ENCODE data around the gene ZNF827.

ZNF827 gene

GRCh38 chr4:145820407-145820806 lies 118.2 kb downstream of the ZNF827 start:
- no peak for DNase-seq
- no peaks in the 10 kb centered on the region for H3K9me3 ChIP-seq (ENCODE audit: control insufficient read depth, low read length)

GRCh38 chr4:145819853-145820181 lies 118.8 kb downstream of the ZNF827 start:
- no peak for DNase-seq
- H3K4me3 ChIP-seq (ENCODE audit: insufficient read depth, low read depth, low read length, poor library complexity, severe bottlenecking) = no peak overlapping the region
- no peak overlapping the region for H3K27ac ChIP-seq (ENCODE audit: insufficient read depth, low read length, poor library complexity, severe bottlenecking)
- H3K27me3 ChIP-seq (replicated peaks; ENCODE audit: control insufficient read depth, insufficient read depth, low read length, poor library complexity, severe bottlenecking) = no peaks in the 10 kb centered on the region
- H3K36me3 ChIP-seq (ENCODE audit: control insufficient read depth, insufficient read depth, low read length) = no peaks in the 10 kb centered on the region
- no peaks in the 10 kb centered on the region for H3K9me3 ChIP-seq (ENCODE audit: control insufficient read depth, low read length)
- H3K4me1 ChIP-seq (ENCODE audit: control insufficient read depth, insufficient read depth, low read length, poor library complexity, severe bottlenecking) = no peaks in the 10 kb centered on the region

More at GRCh38 chr4:145820407-145820806, 118.2 kb downstream of the ZNF827 start:
- no peak overlapping the region for H3K4me3 ChIP-seq (ENCODE audit: insufficient read depth, low read depth, low read length, poor library complexity, severe bottlenecking)
- no peaks in the 10 kb centered on the region for H3K36me3 ChIP-seq (ENCODE audit: control insufficient read depth, insufficient read depth, low read length)
- H3K27me3 ChIP-seq (replicated peaks; ENCODE audit: control insufficient read depth, insufficient read depth, low read length, poor library complexity, severe bottlenecking) = no peaks in the 10 kb centered on the region
- H3K4me1 ChIP-seq (ENCODE audit: control insufficient read depth, insufficient read depth, low read length, poor library complexity, severe bottlenecking) = no peaks in the 10 kb centered on the region
- H3K27ac ChIP-seq (ENCODE audit: insufficient read depth, low read length, poor library complexity, severe bottlenecking) = no peak overlapping the region

- H3K9me3 ChIP-seq (ENCODE audit: control insufficient read depth, low read length) = no peaks in the 10 kb centered on the region
- no peaks in the 10 kb centered on the region for H3K27me3 ChIP-seq (replicated peaks; ENCODE audit: control insufficient read depth, insufficient read depth, low read length, poor library complexity, severe bottlenecking)
- DNase-seq = no peak
- no peak overlapping the region for H3K27ac ChIP-seq (ENCODE audit: insufficient read depth, low read length, poor library complexity, severe bottlenecking)
- H3K4me3 ChIP-seq (ENCODE audit: insufficient read depth, low read depth, low read length, poor library complexity, severe bottlenecking) = no peak overlapping the region
- H3K36me3 ChIP-seq (ENCODE audit: control insufficient read depth, insufficient read depth, low read length) = no peaks in the 10 kb centered on the region
- no peaks in the 10 kb centered on the region for H3K4me1 ChIP-seq (ENCODE audit: control insufficient read depth, insufficient read depth, low read length, poor library complexity, severe bottlenecking)
Observed at GRCh38 chr4:145819101-145819852, 119.3 kb downstream of the ZNF827 start.

GRCh38 chr4:145818011-145818410 lies 120.6 kb downstream of the ZNF827 start:
- H3K36me3 ChIP-seq (ENCODE audit: control insufficient read depth, insufficient read depth, low read length) = no peaks in the 10 kb centered on the region
- H3K27ac ChIP-seq (ENCODE audit: insufficient read depth, low read length, poor library complexity, severe bottlenecking) = no peak overlapping the region
- H3K4me3 ChIP-seq (ENCODE audit: insufficient read depth, low read depth, low read length, poor library complexity, severe bottlenecking) = no peak overlapping the region
- H3K27me3 ChIP-seq (replicated peaks; ENCODE audit: control insufficient read depth, insufficient read depth, low read length, poor library complexity, severe bottlenecking) = no peaks in the 10 kb centered on the region
- no peaks in the 10 kb centered on the region for H3K9me3 ChIP-seq (ENCODE audit: control insufficient read depth, low read length)
- no peak for DNase-seq
- H3K4me1 ChIP-seq (ENCODE audit: control insufficient read depth, insufficient read depth, low read length, poor library complexity, severe bottlenecking) = no peaks in the 10 kb centered on the region

- Histone ChIP-seq H3K9me3 (ENCODE audit: control insufficient read depth, low read length) (no peaks in the 10 kb centered on the region), H3K4me3 (ENCODE audit: insufficient read depth, low read depth, low read length, poor library complexity, severe bottlenecking) (no peak overlapping the region), H3K4me1 (ENCODE audit: control insufficient read depth, insufficient read depth, low read length, poor library complexity, severe bottlenecking) (no peaks in the 10 kb centered on the region), H3K27me3 (replicated peaks; ENCODE audit: control insufficient read depth, insufficient read depth, low read length, poor library complexity, severe bottlenecking) (no peaks in the 10 kb centered on the region), H3K36me3 (ENCODE audit: control insufficient read depth, insufficient read depth, low read length) (no peaks in the 10 kb centered on the region), H3K27ac (ENCODE audit: insufficient read depth, low read length, poor library complexity, severe bottlenecking) (no peak overlapping the region)
- DNase-seq = no peak
Observed at GRCh38 chr4:145816091-145816490, 122.5 kb downstream of the ZNF827 start.

- Histone ChIP-seq H3K36me3 (ENCODE audit: control insufficient read depth, insufficient read depth, low read length) (no peaks in the 10 kb centered on the region), H3K9me3 (ENCODE audit: control insufficient read depth, low read length) (no peaks in the 10 kb centered on the region), H3K4me1 (ENCODE audit: control insufficient read depth, insufficient read depth, low read length, poor library complexity, severe bottlenecking) (no peaks in the 10 kb centered on the region), H3K27ac (ENCODE audit: insufficient read depth, low read length, poor library complexity, severe bottlenecking) (no peak overlapping the region), H3K27me3 (replicated peaks; ENCODE audit: control insufficient read depth, insufficient read depth, low read length, poor library complexity, severe bottlenecking) (no peaks in the 10 kb centered on the region), H3K4me3 (ENCODE audit: insufficient read depth, low read depth, low read length, poor library complexity, severe bottlenecking) (no peak overlapping the region)
- DNase-seq = no peak
Observed at GRCh38 chr4:145815626-145816025, 123.0 kb downstream of the ZNF827 start.

- Histone ChIP-seq H3K4me1 (ENCODE audit: control insufficient read depth, insufficient read depth, low read length, poor library complexity, severe bottlenecking) (no peaks in the 10 kb centered on the region), H3K36me3 (ENCODE audit: control insufficient read depth, insufficient read depth, low read length) (no peaks in the 10 kb centered on the region), H3K9me3 (ENCODE audit: control insufficient read depth, low read length) (no peaks in the 10 kb centered on the region), H3K27me3 (replicated peaks; ENCODE audit: control insufficient read depth, insufficient read depth, low read length, poor library complexity, severe bottlenecking) (no peaks in the 10 kb centered on the region), H3K27ac (ENCODE audit: insufficient read depth, low read length, poor library complexity, severe bottlenecking) (no peak overlapping the region), H3K4me3 (ENCODE audit: insufficient read depth, low read depth, low read length, poor library complexity, severe bottlenecking) (no peak overlapping the region)
- DNase-seq = no peak
Observed at GRCh38 chr4:145815027-145815612, 123.5 kb downstream of the ZNF827 start.

- H3K4me3 ChIP-seq (ENCODE audit: insufficient read depth, low read depth, low read length, poor library complexity, severe bottlenecking) = no peak overlapping the region
- no peaks in the 10 kb centered on the region for H3K36me3 ChIP-seq (ENCODE audit: control insufficient read depth, insufficient read depth, low read length)
- no peak overlapping the region for H3K27ac ChIP-seq (ENCODE audit: insufficient read depth, low read length, poor library complexity, severe bottlenecking)
- H3K4me1 ChIP-seq (ENCODE audit: control insufficient read depth, insufficient read depth, low read length, poor library complexity, severe bottlenecking) = no peaks in the 10 kb centered on the region
- no peaks in the 10 kb centered on the region for H3K9me3 ChIP-seq (ENCODE audit: control insufficient read depth, low read length)
- no peaks in the 10 kb centered on the region for H3K27me3 ChIP-seq (replicated peaks; ENCODE audit: control insufficient read depth, insufficient read depth, low read length, poor library complexity, severe bottlenecking)
- DNase-seq = no peak
Observed at GRCh38 chr4:145814246-145814645, 124.4 kb downstream of the ZNF827 start.

GRCh38 chr4:145812919-145813318 lies 125.7 kb downstream of the ZNF827 start:
- no peak overlapping the region for H3K27ac ChIP-seq (ENCODE audit: insufficient read depth, low read length, poor library complexity, severe bottlenecking)
- H3K4me3 ChIP-seq (ENCODE audit: insufficient read depth, low read depth, low read length, poor library complexity, severe bottlenecking) = no peak overlapping the region
- H3K27me3 ChIP-seq (replicated peaks; ENCODE audit: control insufficient read depth, insufficient read depth, low read length, poor library complexity, severe bottlenecking) = no peaks in the 10 kb centered on the region
- no peaks in the 10 kb centered on the region for H3K36me3 ChIP-seq (ENCODE audit: control insufficient read depth, insufficient read depth, low read length)
- no peak for DNase-seq
- H3K4me1 ChIP-seq (ENCODE audit: control insufficient read depth, insufficient read depth, low read length, poor library complexity, severe bottlenecking) = no peaks in the 10 kb centered on the region
- no peaks in the 10 kb centered on the region for H3K9me3 ChIP-seq (ENCODE audit: control insufficient read depth, low read length)

- no peak overlapping the region for H3K27ac ChIP-seq (ENCODE audit: insufficient read depth, low read length, poor library complexity, severe bottlenecking)
- H3K9me3 ChIP-seq (ENCODE audit: control insufficient read depth, low read length) = no peaks in the 10 kb centered on the region
- H3K27me3 ChIP-seq (replicated peaks; ENCODE audit: control insufficient read depth, insufficient read depth, low read length, poor library complexity, severe bottlenecking) = no peaks in the 10 kb centered on the region
- DNase-seq = no peak
- H3K4me3 ChIP-seq (ENCODE audit: insufficient read depth, low read depth, low read length, poor library complexity, severe bottlenecking) = no peak overlapping the region
- no peaks in the 10 kb centered on the region for H3K4me1 ChIP-seq (ENCODE audit: control insufficient read depth, insufficient read depth, low read length, poor library complexity, severe bottlenecking)
- no peaks in the 10 kb centered on the region for H3K36me3 ChIP-seq (ENCODE audit: control insufficient read depth, insufficient read depth, low read length)
Observed at GRCh38 chr4:145808848-145809512, 129.6 kb downstream of the ZNF827 start.
